Muscle of leg (tissue), 11 donors: ENCODE measurements around the gene UGGT1. TPM values are rescaled to one million over a fixed set of nuclear protein-coding genes. Genes with fewer than 3 reads are reported as not detected.
A peak's percentile ranks its signal among the peaks of the same experiment; 100 is the strongest.

Experiments used
- DNase-seq: peaks from one replicate; pipeline ENCODE4 v3.0.0; 2013
- H3K27ac ChIP-seq: one replicate; pipeline ENCODE4 v1.5.1; 2013; ENCODE audit warnings: mild to moderate bottlenecking, low read length, control low read depth
- H3K27me3 ChIP-seq: one replicate; pipeline ENCODE4 v1.6.1; 2013; ENCODE audit warnings: low read length; ENCODE audit not compliant: control insufficient read depth, insufficient read depth
- H3K36me3 ChIP-seq: one replicate; pipeline ENCODE4 v1.6.1; 2013; ENCODE audit warnings: low read length; ENCODE audit not compliant: control insufficient read depth, insufficient read depth
- H3K4me1 ChIP-seq: one replicate; pipeline ENCODE4 v1.6.1; 2013; ENCODE audit warnings: low read length; ENCODE audit not compliant: control insufficient read depth, insufficient read depth
- H3K4me3 ChIP-seq: one replicate; pipeline ENCODE4 v1.5.1; 2013; ENCODE audit warnings: low read length, control low read depth
- H3K9me3 ChIP-seq: replicated peaks from 2 replicates; pipeline ENCODE4 v1.6.1; 2013; ENCODE audit warnings: low read depth, low read length; ENCODE audit not compliant: control insufficient read depth
- WGBS: methylation state at CpG from one replicate; pipeline ENCODE4 v1.1.5; 2013; ENCODE audit warnings: missing lambda C conversion rate; ENCODE audit not compliant: insufficient coverage; 5-methylcytosine and 5-hydroxymethylcytosine counted together
- polyA plus RNA-seq, 8 donors: library from polyadenylated mRNA; unstranded; fragments of 120-200 nt; gene quantifications; one replicate each; pipeline versions ENCODE4 v1.2.1 to v1.2.3, GENCODE V29; 2013; ENCODE audit warnings: inconsistent platforms in 1 of 8, low replicate concordance in 1 of 8; ENCODE audit not compliant: insufficient read length in 8 of 8, insufficient read depth in 1 of 8
- total RNA-seq: library from RNA; stranded (reverse); fragments of 120-200 nt; gene quantifications from one replicate; pipeline ENCODE4 v1.2.4, GENCODE V29; 2013

The UGGT1 gene
- total and polyA plus RNA-seq, 9 donors, result 16.2 to 36.0 (median 28.8) TPM

DNA sequence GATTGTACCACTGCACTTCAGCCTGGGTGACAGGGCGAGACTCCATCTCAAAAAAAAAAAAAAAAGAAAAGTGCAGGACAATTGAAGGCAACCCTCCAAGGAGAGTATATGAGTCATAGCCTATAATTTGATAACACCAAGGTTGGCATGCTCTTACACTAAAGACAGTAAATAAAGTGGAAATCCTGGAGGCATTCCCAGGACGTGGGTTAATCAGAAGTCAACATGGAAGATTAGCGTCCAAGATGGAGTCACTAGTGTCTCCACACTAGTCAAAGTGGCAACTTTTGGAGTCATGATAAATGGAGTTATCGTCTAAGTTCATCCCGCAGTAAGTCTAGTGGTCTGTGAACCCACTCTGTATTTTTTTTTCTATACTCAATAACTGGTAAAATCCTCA, 21.2 kb upstream of the UGGT1 start:
- H3K9me3 ChIP-seq, result no peaks in the 10 kb centered on the region
- no peak overlapping the region for H3K4me3 ChIP-seq
- no peaks in the 10 kb centered on the region for H3K4me1 ChIP-seq
- no peak overlapping the region for H3K27ac ChIP-seq
- no peak for DNase-seq
- 86% methylated on average over 2 of the region's 5 CpGs for WGBS
- no peaks in the 10 kb centered on the region for H3K36me3 ChIP-seq
- no peaks in the 10 kb centered on the region for H3K27me3 ChIP-seq

DNA sequence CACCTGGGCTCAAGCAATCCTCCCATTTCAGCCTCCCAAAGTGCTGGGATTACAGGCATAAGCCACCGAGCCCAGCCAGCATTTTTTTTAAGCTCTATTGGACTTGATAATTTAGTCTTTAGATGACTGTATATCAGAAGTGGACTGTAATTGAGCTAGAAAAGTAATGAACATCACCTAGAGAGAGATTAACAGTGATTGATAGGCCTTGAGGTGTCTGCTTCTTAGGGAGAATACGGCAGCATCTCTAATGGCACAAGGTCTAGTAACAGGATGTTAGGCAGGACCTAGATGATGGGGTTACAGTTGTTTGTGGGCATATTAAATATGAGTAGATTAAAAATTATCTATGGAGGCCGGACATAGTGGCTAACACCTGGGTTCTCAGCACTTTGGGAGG, 17.7 kb upstream of the UGGT1 start:
- no peaks in the 10 kb centered on the region for H3K27me3 ChIP-seq
- H3K4me3 ChIP-seq, result no peak overlapping the region
- DNase-seq, result no peak
- H3K4me1 ChIP-seq, result no peaks in the 10 kb centered on the region
- 81% methylated on average over 2 of the region's 3 CpGs for WGBS
- no peaks in the 10 kb centered on the region for H3K36me3 ChIP-seq
- no peak overlapping the region for H3K27ac ChIP-seq
- H3K9me3 ChIP-seq, result no peaks in the 10 kb centered on the region

DNA sequence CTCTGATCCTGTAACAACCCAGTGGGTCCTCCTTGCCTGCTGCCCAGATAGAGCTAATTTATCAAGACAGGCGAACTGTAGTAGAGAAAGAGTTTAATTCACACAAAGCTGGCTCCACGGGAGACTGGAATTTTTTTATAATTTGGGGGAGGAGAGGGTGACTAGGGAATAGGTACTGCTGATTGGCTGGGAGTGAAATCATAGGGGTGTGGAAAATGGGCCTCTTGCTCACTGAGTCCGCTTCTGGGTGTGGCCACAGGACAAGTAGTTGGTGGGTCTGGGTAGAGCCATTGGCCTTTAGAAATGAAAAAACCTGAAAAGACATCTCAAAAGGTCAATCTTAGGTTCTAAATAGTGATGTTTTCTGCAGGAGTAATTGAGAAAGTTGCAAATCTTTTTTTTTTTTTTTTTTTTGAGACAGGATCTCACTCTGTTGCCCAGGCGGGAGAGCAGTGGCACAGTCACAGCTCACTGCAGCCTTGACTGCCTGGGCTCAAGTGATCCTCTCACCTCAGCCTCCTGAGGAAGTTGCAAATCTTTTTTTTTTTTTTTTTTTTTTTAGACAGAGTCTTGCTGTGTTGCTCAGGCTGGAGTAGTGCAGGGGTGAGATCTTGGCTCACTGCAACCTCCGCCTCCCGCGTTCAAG, 14.4 kb upstream of the UGGT1 start:
- 81% methylated on average over 5 of the region's 7 CpGs for WGBS
- DNase-seq, result no peak

DNA sequence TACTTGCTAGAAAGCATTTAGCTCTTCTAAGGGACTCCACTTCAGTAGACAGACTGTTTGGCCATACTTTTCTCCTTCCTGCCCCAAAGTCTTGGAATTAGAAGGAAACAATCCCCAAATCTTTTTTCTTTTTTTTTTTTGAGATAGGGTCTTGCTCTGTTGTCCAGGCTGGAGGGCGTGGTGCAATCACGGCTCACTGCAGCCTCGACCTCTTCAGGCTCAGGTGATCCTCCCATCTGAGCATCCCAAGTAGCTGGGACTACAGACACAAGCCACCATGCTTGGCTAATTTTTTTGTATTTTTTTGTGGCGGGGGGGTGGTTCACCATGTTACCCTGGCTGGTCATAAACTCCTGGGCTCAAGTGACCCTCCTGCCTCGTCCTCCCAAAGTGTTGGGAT, 6.2 kb upstream of the UGGT1 start:
- Histone ChIP-seq H3K27me3 (no peaks in the 10 kb centered on the region), H3K36me3 (no peaks in the 10 kb centered on the region), H3K9me3 (no peaks in the 10 kb centered on the region), H3K27ac (no peak overlapping the region), H3K4me3 (no peak overlapping the region), H3K4me1 (no peaks in the 10 kb centered on the region)
- 79% methylated on average over 3 of the region's 5 CpGs for WGBS
- DNase-seq, result no peak

More for the DNA sequence above, 14.4 kb upstream of the UGGT1 start:
- Histone ChIP-seq H3K27me3 (no peaks in the 10 kb centered on the region), H3K36me3 (no peaks in the 10 kb centered on the region), H3K9me3 (no peaks in the 10 kb centered on the region), H3K27ac (no peak overlapping the region), H3K4me3 (no peak overlapping the region), H3K4me1 (no peaks in the 10 kb centered on the region)

DNA sequence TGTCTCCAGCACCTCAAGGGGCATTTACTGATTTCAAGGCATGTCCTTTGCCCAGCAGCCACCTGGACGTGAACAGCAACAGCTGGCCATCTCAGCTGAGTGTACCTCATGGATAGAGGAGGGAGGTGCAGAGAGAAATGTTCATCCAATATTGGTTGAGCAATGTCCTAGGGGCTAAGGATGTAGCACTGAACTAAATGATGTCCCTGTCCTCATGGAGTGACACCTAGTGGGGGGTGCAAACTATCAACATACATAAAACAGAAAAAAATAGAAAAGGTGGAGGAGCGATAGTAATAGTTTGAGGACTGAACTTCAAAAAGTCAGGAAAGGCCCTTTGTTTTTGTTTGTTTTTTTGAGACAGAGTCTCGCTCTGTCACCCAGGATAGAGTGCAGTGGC, 4.8 kb upstream of the UGGT1 start:
- Histone ChIP-seq H3K4me3 (no peak overlapping the region), H3K4me1 (no peaks in the 10 kb centered on the region), H3K36me3 (no peaks in the 10 kb centered on the region), H3K27ac (no peak overlapping the region), H3K9me3 (no peaks in the 10 kb centered on the region), H3K27me3 (no peaks in the 10 kb centered on the region)
- WGBS, result 100% methylated on average over 1 of the region's 3 CpGs
- DNase-seq, result no peak

DNA sequence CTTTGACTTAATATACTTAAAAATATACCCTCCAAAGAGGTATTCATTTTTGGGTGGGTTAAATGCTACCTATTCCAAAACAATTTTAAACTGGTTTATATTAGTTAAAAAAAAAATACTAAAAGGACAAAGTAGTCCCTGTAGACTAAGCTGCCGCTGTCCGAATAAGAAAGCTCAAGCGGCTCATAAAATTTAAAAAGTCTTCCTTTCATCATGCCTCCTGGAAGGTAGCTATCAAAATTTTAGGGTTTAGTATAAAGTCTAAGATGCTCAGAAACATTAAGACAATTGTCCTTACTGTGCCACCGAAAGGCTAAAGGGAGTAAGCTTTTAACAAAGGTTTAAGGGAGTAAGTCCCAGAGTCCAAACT, 440 bp upstream of the UGGT1 start:
- Histone ChIP-seq H3K36me3 (peaks cover 7% of the 10 kb centered on the region), H3K27ac (peak overlapping the region; percentile 92), H3K27me3 (no peaks in the 10 kb centered on the region), H3K4me1 (peaks cover 2% of the 10 kb centered on the region), H3K4me3 (peak overlapping the region; percentile 92), H3K9me3 (no peaks in the 10 kb centered on the region)
- WGBS, result 0% methylated on average over 1 of the region's 4 CpGs
- no peak for DNase-seq

DNA sequence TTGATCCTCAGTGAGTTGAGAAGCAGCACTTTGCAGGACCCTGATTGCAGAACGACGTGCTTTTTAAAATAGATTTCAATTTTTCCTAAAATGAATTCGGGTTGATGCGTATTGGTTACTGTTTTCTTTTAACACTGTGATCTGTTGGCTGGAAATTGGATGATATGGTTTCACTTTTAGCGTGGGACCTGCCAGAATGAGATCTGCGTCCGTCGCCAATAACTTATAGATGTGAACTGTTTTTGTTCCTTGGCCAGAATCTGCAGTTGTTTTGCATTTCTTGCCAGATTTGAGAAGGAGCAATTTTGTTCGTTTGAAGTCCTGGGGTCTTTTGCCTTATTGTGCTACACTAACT, 703 bp downstream of the UGGT1 start:
- Histone ChIP-seq H3K4me1 (peaks cover 2% of the 10 kb centered on the region), H3K36me3 (peaks cover 9% of the 10 kb centered on the region), H3K27ac (peak overlapping the region; percentile 78), H3K27me3 (no peaks in the 10 kb centered on the region), H3K9me3 (no peaks in the 10 kb centered on the region), H3K4me3 (peak overlapping the region; percentile 92)
- WGBS, result 0% methylated on average over 7 of the region's 9 CpGs
- DNase-seq, result peak; percentile 27

DNA sequence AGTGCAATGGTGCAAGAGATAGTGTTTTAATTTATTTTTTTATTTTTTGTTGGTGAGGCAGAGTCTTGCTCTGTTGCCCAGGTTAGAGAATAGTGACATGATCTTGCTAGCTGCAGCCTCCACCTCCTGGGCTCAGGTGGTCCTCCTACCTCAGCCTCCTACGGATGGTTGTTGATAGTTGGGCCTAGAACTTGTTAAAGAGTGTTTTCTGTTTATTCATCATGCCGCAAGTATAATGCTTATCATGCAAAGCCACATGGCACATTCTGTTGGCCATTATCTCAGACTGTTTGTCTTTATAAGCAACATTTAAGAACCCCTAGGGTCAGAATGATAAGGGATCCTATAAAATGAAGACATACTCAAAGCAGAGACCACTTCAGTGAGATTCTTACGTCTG, 1.7 kb downstream of the UGGT1 start:
- H3K9me3 ChIP-seq, result no peaks in the 10 kb centered on the region
- H3K36me3 ChIP-seq, result peaks cover 9% of the 10 kb centered on the region
- no peak for DNase-seq
- 100% methylated on average over 1 of the region's 3 CpGs for WGBS
- H3K4me1 ChIP-seq, result peaks cover 2% of the 10 kb centered on the region
- H3K27me3 ChIP-seq, result no peaks in the 10 kb centered on the region
- no peak overlapping the region for H3K27ac ChIP-seq
- H3K4me3 ChIP-seq, result no peak overlapping the region

DNA sequence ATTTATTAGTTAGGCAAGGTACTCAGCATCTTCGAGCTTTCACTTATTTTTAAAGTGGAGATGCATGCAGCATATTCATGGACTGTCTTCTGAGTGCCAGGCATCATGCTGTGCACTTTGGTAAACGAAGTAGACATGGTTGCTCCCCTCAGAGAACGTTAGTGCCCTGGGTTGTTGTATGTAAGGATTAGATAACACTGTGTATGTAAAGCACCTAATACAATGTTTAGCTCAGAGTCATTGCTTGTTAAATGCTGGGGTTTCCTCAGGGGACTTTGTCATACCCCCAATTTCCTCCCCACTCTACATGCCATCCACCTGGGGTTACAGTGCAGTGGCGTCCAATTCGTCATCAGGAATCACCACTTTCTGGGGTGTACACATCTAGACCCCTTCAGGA, 2.8 kb downstream of the UGGT1 start:
- H3K4me1 ChIP-seq, result peaks cover 2% of the 10 kb centered on the region
- DNase-seq, result no peak
- peaks cover 15% of the 10 kb centered on the region for H3K36me3 ChIP-seq
- no peaks in the 10 kb centered on the region for H3K27me3 ChIP-seq
- WGBS, result 94% methylated on average over 3 of the region's 5 CpGs
- H3K4me3 ChIP-seq, result no peak overlapping the region
- H3K9me3 ChIP-seq, result no peaks in the 10 kb centered on the region
- no peak overlapping the region for H3K27ac ChIP-seq

DNA sequence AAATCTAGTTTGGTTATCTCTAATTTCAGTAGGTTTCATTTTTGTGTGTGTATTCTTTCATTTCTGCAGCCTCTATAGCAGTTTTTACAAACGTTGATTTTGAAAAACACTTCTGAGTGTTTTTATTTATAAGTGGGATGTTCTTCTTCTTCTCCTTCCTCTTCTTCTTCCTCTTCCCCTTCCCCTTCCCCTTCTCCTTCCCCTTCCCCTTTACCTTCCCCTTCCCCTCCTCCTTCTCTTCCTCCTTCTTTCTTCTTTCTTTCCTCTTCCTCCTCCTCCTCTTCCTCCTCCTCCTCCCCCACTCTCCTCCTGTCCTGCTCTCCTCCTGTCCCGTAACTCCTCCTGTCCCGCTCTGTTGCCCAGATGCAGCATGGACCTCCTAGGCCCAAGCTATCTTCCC, 4.2 kb downstream of the UGGT1 start:
- no peak overlapping the region for H3K27ac ChIP-seq
- no peak overlapping the region for H3K4me3 ChIP-seq
- peaks cover 2% of the 10 kb centered on the region for H3K4me1 ChIP-seq
- no peak for DNase-seq
- no peaks in the 10 kb centered on the region for H3K9me3 ChIP-seq
- 44% methylated on average over 2 of the region's 3 CpGs for WGBS
- peaks cover 22% of the 10 kb centered on the region for H3K36me3 ChIP-seq
- H3K27me3 ChIP-seq, result no peaks in the 10 kb centered on the region

DNA sequence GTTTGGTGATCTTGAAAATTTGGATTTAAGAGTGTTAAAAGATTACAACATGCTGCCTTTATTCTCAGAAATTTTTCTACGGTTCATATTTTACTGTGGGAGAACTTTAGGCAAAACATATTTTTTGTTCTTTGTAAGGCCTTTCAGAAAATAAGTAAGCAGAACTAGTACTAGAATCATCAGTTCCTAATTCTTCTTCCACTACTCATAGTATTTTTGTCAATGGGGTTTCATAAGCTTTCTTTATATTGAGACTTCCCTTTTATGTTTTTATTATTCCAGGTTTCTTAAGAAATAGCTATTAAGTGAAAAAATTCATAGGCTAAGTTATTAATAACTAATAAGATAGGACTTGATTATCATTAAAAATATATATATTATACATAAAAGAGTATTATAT, 12.4 kb downstream of the UGGT1 start:
- DNase-seq, result no peak
- no CpG with 5 or more reads among the region's 1 CpG for WGBS
- Histone ChIP-seq H3K4me3 (no peak overlapping the region), H3K9me3 (no peaks in the 10 kb centered on the region), H3K36me3 (peaks cover 12% of the 10 kb centered on the region), H3K4me1 (no peaks in the 10 kb centered on the region), H3K27me3 (no peaks in the 10 kb centered on the region), H3K27ac (no peak overlapping the region)
